Measurements from ENCODE around the gene PRF1.

DNA sequence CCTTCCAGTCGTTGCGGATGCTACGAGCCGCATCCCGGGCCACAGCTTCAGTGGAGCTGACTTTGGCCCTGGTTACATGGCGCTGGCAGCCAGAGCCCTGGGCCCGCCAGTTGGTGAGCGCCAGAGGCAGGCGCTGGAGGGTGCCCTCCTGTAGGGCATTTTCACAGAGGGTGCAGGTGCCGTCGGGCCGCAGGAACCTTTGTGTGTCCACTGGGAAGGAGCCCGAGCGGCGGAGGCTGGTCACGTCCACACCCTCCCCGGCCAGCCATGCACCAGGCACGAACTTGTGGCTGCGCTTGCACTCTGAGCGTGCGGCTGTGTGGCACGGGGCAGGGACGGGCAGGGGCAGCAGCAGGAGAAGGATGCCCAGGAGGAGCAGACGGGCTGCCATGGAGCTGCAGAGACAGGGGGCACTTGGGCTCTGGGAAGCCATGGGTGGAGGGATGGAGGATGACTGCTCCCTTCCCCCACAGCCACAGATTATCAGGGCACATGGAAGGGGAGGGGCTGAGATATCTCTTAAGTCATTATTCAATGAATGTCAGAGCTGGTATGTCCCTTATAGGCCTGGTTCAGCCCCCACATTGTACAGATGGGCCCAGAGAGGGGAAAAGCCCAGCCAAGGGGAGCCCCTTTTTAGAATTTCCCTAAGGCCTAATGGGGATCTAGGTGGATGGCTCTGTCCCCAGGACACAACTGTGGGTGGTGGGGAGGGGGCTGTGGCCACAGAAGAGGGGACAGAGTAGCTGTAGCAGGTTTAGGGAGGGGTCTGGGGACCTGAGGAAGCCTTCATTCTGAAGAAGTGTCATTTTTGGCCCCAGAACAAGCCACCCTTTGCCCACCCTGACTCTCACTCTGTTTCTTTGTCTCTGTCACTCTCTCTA lies 1.8 kb downstream of the PRF1 start:
- TF ChIP-seq, protein P1, sequence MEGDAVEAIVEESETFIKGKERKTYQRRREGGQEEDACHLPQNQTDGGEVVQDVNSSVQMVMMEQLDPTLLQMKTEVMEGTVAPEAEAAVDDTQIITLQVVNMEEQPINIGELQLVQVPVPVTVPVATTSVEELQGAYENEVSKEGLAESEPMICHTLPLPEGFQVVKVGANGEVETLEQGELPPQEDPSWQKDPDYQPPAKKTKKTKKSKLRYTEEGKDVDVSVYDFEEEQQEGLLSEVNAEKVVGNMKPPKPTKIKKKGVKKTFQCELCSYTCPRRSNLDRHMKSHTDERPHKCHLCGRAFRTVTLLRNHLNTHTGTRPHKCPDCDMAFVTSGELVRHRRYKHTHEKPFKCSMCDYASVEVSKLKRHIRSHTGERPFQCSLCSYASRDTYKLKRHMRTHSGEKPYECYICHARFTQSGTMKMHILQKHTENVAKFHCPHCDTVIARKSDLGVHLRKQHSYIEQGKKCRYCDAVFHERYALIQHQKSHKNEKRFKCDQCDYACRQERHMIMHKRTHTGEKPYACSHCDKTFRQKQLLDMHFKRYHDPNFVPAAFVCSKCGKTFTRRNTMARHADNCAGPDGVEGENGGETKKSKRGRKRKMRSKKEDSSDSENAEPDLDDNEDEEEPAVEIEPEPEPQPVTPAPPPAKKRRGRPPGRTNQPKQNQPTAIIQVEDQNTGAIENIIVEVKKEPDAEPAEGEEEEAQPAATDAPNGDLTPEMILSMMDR (IDR thresholded peaks at IDR 0.05): no peak
- TF ChIP-seq POLR2A (IDR thresholded peaks at IDR 0.05): no peak
